GM19193 (cell line): Measurements from ENCODE around the gene NEK6.

Experiments
- POLR2A ChIP-seq: IDR thresholded peaks from 4 replicates; pipeline ENCODE4 v1.6.1; 2011; ENCODE audit not compliant: insufficient read depth, insufficient read length; ENCODE audit errors: extremely low read depth

The NEK6 gene

GRCh38 chr9:124292696-124293593 lies 35.2 kb downstream of the NEK6 start:
- no peak for TF ChIP-seq POLR2A

GRCh38 chr9:124293718-124294506 lies 36.2 kb downstream of the NEK6 start:
- no peak for TF ChIP-seq POLR2A

- TF ChIP-seq POLR2A: no peak
Observed at GRCh38 chr9:124295159-124295794, 37.5 kb downstream of the NEK6 start.

DNA sequence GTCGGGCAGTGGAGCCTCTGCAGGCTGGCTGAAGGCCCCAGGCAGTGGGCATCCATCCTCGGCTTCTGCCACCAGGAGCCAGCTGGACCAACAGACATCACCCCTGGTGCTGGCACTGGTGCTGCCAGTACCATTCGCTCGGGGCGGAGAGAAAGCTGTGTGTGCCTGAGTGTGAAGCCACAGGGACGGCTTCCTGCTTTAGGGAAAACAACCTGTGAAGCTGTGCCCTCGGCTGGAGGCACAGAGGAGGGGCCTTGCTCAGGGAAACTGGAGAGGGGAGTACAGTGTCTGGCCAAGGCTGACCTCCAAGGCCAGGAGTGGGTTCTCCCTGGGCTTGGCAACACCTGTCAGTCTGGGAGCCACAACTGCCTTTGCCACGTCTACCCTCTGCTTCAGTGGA lies 38.3 kb downstream of the NEK6 start:
- TF ChIP-seq POLR2A: no peak

DNA sequence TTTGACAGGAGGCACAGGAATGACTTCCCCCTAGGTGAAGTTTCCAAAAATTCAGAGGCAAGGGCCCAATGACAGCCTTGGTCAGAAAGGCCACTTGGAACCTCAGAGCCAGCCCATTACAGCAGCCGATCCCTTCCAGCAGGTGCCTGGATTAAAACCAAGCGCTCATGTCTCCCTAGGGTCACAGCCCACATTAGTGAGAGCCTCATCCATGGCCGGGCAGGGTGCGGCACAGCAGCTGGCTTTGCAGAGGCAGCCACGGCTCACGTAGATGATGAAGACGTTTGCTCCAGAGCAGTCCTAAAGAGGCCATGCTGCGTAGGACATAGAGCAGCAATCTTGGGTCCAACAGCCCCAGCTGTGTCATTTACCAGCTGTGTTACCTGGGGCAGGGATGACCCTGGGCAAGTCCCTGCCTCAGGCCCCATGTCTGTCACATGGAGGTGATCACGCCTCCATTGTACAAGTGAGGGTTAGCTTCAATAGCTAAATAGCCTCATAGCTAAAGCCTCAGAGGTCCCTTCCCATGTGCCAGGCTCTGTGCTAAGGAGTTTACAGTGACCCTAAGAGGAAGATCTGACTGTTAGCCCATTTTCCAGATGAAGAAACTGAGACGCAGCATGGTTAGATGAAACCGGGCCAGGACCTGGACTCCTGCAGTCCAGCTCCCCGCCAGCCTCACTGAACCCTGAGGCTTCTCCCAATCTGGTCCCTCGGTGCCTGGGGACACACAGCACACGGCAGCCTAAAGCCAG lies 39.2 kb downstream of the NEK6 start:
- no peak for TF ChIP-seq POLR2A

- no peak for TF ChIP-seq POLR2A
Observed at GRCh38 chr9:124297551-124297901, 39.8 kb downstream of the NEK6 start.

GRCh38 chr9:124297915-124298645 lies 40.3 kb downstream of the NEK6 start:
- no peak for TF ChIP-seq POLR2A

DNA sequence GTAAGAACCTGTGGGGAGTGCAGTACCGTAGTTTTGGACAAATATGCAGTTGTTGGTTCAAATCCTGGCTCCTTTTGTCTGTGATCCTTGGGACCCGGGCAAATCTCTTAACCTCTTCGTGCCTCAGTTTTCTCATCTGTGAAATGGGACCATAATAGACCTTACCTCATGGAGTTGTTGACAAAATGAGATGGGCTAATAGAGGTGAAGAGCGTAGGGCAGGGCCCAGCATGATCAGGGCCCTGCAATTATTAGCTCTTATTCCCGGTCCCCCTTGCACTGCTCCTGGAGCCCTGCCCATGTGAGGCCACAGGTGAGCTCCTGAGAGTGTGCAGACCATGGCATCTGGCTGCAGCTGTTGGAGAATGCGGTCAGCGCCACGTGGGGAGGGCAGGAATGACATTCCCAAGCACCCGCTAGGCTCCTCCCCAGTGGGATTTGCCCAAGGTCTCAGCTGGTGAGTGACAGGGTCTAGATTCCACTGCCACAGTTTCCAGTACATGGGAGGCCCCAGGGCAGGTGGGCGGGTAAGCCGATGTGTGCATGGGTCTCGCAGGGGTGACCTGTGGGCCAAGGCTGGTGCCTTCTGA lies 41.0 kb downstream of the NEK6 start:
- TF ChIP-seq POLR2A: no peak

- no peak for TF ChIP-seq POLR2A
Observed at GRCh38 chr9:124299515-124300090, 41.9 kb downstream of the NEK6 start.

- TF ChIP-seq POLR2A: no peak
Observed at GRCh38 chr9:124300312-124300711, 42.6 kb downstream of the NEK6 start.

- TF ChIP-seq POLR2A: no peak
Observed at GRCh38 chr9:124302921-124303320, 45.2 kb downstream of the NEK6 start.

- no peak for TF ChIP-seq POLR2A
Observed at GRCh38 chr9:124303762-124304161, 46.0 kb downstream of the NEK6 start.

DNA sequence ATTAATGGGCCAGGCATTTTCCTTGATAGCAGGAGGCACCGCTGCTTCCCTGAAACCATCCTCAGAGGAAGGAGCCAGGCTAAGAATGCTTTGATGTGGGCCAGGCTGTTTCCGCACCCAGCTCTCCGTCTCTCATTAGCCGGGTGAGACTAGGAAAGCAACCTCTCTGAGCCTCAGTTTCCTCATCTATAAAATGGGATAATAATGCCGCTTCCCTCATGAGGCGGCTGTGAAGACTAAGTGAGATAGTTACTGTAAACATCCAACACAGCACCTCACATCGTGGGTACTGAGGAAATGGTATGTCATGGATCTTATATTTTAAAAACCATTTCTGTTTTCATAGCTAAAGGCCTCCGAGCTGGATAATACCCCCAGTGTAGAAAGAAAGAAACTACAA lies 46.5 kb downstream of the NEK6 start:
- TF ChIP-seq POLR2A: no peak
